GM18498 (cell line): ENCODE results near the gene NXPE4.
"Not testable (repeated sequence)": the region's sequence is repeated elsewhere in the genome, so short reads cannot be mapped to it uniquely, and the experiment has no call there.

Experiments used
- ATAC-seq: cut with Tn5 transposase; IDR thresholded peaks from one replicate; pipeline ENCODE4 v1.9.1; 2021; ENCODE audit warnings: mild to moderate bottlenecking, moderate library complexity; ENCODE audit not compliant: unreplicated experiment

Gene NXPE4

GRCh38 chr11:114610984-114611944 is 15.7 kb upstream of the NXPE4 start:
- ATAC-seq = no peak

GRCh38 chr11:114610550-114610949 is 15.0 kb upstream of the NXPE4 start:
- no peak for ATAC-seq

GRCh38 chr11:114609429-114609828 is 13.8 kb upstream of the NXPE4 start:
- ATAC-seq = no peak

- not testable (repeated sequence) for ATAC-seq
These were observed 13.0 kb upstream of the NXPE4 start for GRCh38 chr11:114608605-114609004.

GRCh38 chr11:114607753-114608459 is 12.3 kb upstream of the NXPE4 start:
- no peak for ATAC-seq

GRCh38 chr11:114606802-114607075 is 11.2 kb upstream of the NXPE4 start:
- ATAC-seq = not testable (repeated sequence)

- no peak for ATAC-seq
These were observed 10.6 kb upstream of the NXPE4 start for GRCh38 chr11:114606003-114606801.

- ATAC-seq = no peak
These were observed 9.8 kb upstream of the NXPE4 start for GRCh38 chr11:114605370-114605769.

GRCh38 chr11:114604886-114605285 is 9.3 kb upstream of the NXPE4 start:
- ATAC-seq = no peak

- ATAC-seq = no peak
These were observed 8.7 kb upstream of the NXPE4 start for GRCh38 chr11:114604179-114604813.

- ATAC-seq = not testable (repeated sequence)
These were observed 7.6 kb upstream of the NXPE4 start for GRCh38 chr11:114603151-114603550.

- no peak for ATAC-seq
These were observed 2.9 kb upstream of the NXPE4 start for GRCh38 chr11:114598461-114598860.

- ATAC-seq = no peak
These were observed 761 bp upstream of the NXPE4 start for GRCh38 chr11:114596175-114596919.

GRCh38 chr11:114594703-114595102 is 883 bp downstream of the NXPE4 start:
- no peak for ATAC-seq

- ATAC-seq = no peak
These were observed 8.1 kb downstream of the NXPE4 start for GRCh38 chr11:114587398-114587953.

GRCh38 chr11:114586797-114587196 is 8.8 kb downstream of the NXPE4 start:
- no peak for ATAC-seq

GRCh38 chr11:114571712-114572111 is 23.9 kb downstream of the NXPE4 start:
- ATAC-seq = no peak

- no peak for ATAC-seq
These were observed 25.8 kb downstream of the NXPE4 start for GRCh38 chr11:114569801-114570200.

- no peak for ATAC-seq
These were observed 29.3 kb downstream of the NXPE4 start for GRCh38 chr11:114566276-114566675.

- ATAC-seq = no peak
These were observed 30.8 kb downstream of the NXPE4 start for GRCh38 chr11:114564831-114565230.
